Rectal smooth muscle tissue (tissue), 1 donor: ENCODE results near the gene DOCK4.
A peak's percentile ranks its signal among the peaks of the same experiment; 100 is the strongest.

ENCODE experiments used
- H3K27ac ChIP-seq: one replicate; pipeline ENCODE4 v1.7.0; 2013; ENCODE audit warnings: low read depth, low read length, inconsistent platforms
- H3K27me3 ChIP-seq: one replicate; pipeline ENCODE4 v1.7.0; 2013; ENCODE audit warnings: low read length; ENCODE audit not compliant: control insufficient read depth, insufficient read depth
- H3K36me3 ChIP-seq: one replicate; pipeline ENCODE4 v1.7.0; 2013; ENCODE audit warnings: low read length; ENCODE audit not compliant: control insufficient read depth, insufficient read depth
- H3K4me1 ChIP-seq: one replicate; pipeline ENCODE4 v1.7.0; 2013; ENCODE audit warnings: low read length; ENCODE audit not compliant: control insufficient read depth, insufficient read depth
- H3K4me3 ChIP-seq: one replicate; pipeline ENCODE4 v1.7.0; 2013; ENCODE audit warnings: low read length
- H3K9ac ChIP-seq: one replicate; pipeline ENCODE4 v1.7.0; 2013; ENCODE audit warnings: low read length

The DOCK4 gene

GRCh38 chr7:112213735-112214134 lies 7.5 kb upstream of the DOCK4 start:
- Histone ChIP-seq H3K4me3 (no peak overlapping the region), H3K9ac (no peak overlapping the region), H3K27ac (no peak overlapping the region), H3K27me3 (no peaks in the 10 kb centered on the region), H3K36me3 (no peaks in the 10 kb centered on the region), H3K4me1 (peaks cover 2% of the 10 kb centered on the region)

GRCh38 chr7:112212571-112212970 lies 6.4 kb upstream of the DOCK4 start:
- Histone ChIP-seq H3K27ac (no peak overlapping the region), H3K27me3 (no peaks in the 10 kb centered on the region), H3K9ac (no peak overlapping the region), H3K4me1 (peaks cover 2% of the 10 kb centered on the region), H3K4me3 (no peak overlapping the region), H3K36me3 (no peaks in the 10 kb centered on the region)

GRCh38 chr7:112211348-112211907 lies 5.2 kb upstream of the DOCK4 start:
- H3K9ac ChIP-seq: no peak overlapping the region
- peaks cover 2% of the 10 kb centered on the region for H3K4me1 ChIP-seq
- H3K36me3 ChIP-seq: no peaks in the 10 kb centered on the region
- no peak overlapping the region for H3K27ac ChIP-seq
- H3K27me3 ChIP-seq: no peaks in the 10 kb centered on the region
- H3K4me3 ChIP-seq: no peak overlapping the region

- Histone ChIP-seq H3K4me1 (peaks cover 2% of the 10 kb centered on the region), H3K27me3 (no peaks in the 10 kb centered on the region), H3K36me3 (no peaks in the 10 kb centered on the region), H3K9ac (no peak overlapping the region), H3K27ac (no peak overlapping the region), H3K4me3 (no peak overlapping the region)
Observed at GRCh38 chr7:112207765-112208164, 1.6 kb upstream of the DOCK4 start.

DNA sequence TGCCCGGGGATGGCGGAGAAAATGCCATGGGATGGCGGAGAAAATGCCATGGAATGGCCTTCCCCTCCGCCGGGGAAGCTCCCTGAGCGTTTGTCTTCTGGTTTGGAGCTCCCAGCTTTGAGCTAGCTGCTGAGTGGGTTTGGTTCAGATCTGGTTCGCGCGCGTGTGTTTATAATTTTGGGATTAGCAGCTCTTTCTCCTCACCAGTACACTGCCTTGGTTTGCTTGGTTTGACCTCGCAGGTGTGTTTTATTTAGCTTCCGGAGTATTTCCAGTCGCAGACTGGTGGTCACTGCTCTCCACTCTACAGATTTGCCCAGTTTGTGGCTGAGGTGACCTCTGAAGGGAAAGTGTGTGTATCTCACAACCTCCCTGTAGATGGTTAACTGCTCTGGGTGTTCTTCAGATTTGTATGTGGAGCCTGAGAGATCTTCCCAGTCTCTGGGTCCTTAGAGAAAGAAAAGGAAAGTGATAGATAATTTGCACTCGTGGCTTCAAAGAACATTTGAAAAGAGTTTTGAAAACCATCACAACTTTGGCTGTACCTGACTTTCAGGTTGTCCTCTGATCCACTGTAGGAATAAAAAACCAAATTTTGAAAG lies 893 bp upstream of the DOCK4 start:
- H3K36me3 ChIP-seq: no peaks in the 10 kb centered on the region
- H3K9ac ChIP-seq: peak overlapping the region; percentile 92
- peak overlapping the region; percentile 68 for H3K27ac ChIP-seq
- H3K4me1 ChIP-seq: peaks cover 2% of the 10 kb centered on the region
- H3K4me3 ChIP-seq: peak overlapping the region; percentile 97
- no peaks in the 10 kb centered on the region for H3K27me3 ChIP-seq

DNA sequence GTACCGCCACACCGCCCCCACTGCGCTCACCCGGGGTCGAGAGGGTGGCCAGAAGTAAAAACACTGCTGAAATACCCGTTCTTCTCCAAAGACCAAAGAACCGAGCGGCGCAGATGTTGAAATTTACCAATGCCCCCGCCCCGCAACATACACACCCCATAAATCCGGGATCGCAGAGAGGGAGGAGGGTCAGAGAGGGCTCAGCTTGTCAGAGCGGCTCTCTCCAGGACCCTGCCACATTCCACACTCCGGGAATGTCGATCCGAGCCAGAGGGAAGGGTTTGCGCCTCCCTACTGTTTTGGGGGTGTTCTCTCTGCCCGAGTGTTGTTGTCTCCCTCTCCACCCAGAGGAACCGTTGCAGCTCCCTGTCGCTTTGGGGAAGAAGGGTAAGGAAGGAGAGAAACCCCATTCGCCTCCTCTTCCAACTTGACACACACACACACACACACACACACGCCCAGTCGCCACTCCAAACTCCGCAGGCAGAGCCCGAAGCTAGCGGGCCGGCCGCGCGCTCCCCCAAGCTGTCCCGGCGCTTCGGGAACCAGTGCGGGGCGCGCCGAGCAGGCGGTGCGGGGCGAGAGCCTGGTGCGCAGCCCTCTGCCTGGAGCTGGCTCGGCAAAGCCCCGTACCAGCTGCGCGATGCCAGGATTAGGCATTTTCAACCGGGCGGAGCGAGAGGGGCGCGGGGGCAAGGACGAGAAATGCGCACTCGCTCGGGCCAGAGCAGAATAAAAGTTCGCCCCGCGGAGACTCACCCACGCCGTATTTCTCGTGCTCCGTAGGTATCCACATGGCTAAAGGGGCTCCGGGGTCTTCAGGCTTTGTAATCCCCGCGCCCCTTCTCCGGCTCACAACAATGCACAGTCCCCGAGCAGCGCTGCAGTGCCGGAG lies 609 bp downstream of the DOCK4 start:
- peak overlapping the region; percentile 8 for H3K9ac ChIP-seq
- peak overlapping the region; percentile 97 for H3K4me3 ChIP-seq
- H3K36me3 ChIP-seq: no peaks in the 10 kb centered on the region
- H3K27me3 ChIP-seq: no peaks in the 10 kb centered on the region
- H3K27ac ChIP-seq: peak overlapping the region; percentile 80
- H3K4me1 ChIP-seq: no peaks in the 10 kb centered on the region

- Histone ChIP-seq H3K36me3 (no peaks in the 10 kb centered on the region), H3K9ac (no peak overlapping the region), H3K4me3 (peak overlapping the region; percentile 97), H3K27me3 (no peaks in the 10 kb centered on the region), H3K4me1 (no peaks in the 10 kb centered on the region), H3K27ac (peak overlapping the region; percentile 80)
Observed at GRCh38 chr7:112204499-112205342, 1.5 kb downstream of the DOCK4 start.

GRCh38 chr7:112203365-112203739 lies 2.8 kb downstream of the DOCK4 start:
- no peak overlapping the region for H3K27ac ChIP-seq
- no peaks in the 10 kb centered on the region for H3K36me3 ChIP-seq
- no peak overlapping the region for H3K4me3 ChIP-seq
- H3K9ac ChIP-seq: no peak overlapping the region
- H3K27me3 ChIP-seq: no peaks in the 10 kb centered on the region
- H3K4me1 ChIP-seq: no peaks in the 10 kb centered on the region

GRCh38 chr7:112202816-112203215 lies 3.4 kb downstream of the DOCK4 start:
- Histone ChIP-seq H3K9ac (no peak overlapping the region), H3K36me3 (no peaks in the 10 kb centered on the region), H3K27me3 (no peaks in the 10 kb centered on the region), H3K27ac (no peak overlapping the region), H3K4me1 (no peaks in the 10 kb centered on the region), H3K4me3 (no peak overlapping the region)

DNA sequence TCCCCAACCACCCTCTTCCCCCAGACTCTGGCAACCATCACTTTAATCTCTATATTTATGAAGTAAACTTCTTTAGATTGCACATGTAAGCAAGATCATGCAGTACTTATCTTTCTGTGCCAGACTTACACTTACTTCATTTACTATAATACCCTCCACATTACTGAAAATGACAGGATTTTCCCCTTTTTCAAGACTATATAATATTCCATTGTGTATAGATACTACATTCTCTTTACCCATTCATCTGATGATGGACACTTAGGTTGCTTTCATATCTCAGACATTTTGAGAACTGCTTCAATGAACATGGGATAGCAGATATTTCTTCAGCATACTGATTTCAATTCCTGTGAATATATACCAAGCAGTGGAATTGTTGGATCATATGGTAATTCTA lies 4.4 kb downstream of the DOCK4 start:
- H3K9ac ChIP-seq: no peak overlapping the region
- no peaks in the 10 kb centered on the region for H3K27me3 ChIP-seq
- H3K4me1 ChIP-seq: no peaks in the 10 kb centered on the region
- H3K36me3 ChIP-seq: no peaks in the 10 kb centered on the region
- H3K4me3 ChIP-seq: no peak overlapping the region
- H3K27ac ChIP-seq: no peak overlapping the region

- H3K36me3 ChIP-seq: no peaks in the 10 kb centered on the region
- no peak overlapping the region for H3K27ac ChIP-seq
- H3K4me3 ChIP-seq: no peak overlapping the region
- H3K9ac ChIP-seq: no peak overlapping the region
- no peaks in the 10 kb centered on the region for H3K27me3 ChIP-seq
- H3K4me1 ChIP-seq: no peaks in the 10 kb centered on the region
Observed at GRCh38 chr7:112201411-112201810, 4.8 kb downstream of the DOCK4 start.

DNA sequence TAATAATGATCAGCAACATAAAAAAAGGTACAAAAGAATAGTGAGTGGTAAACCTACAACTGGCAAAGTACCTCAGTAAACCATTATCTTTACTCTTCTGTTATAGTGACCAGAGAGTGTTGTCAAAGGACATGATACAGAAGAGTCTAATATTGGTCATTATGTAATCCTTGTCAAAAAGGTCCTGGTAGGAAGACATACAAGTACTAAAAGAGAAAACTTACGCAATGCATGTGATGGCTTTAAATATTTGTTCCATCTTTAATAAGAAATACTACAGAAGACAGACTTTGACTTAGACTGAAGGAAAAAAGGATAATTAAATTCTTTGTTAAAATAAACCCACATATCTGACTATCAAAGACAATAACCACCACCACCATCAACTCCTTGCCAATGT lies 6.5 kb downstream of the DOCK4 start:
- H3K36me3 ChIP-seq: no peaks in the 10 kb centered on the region
- H3K9ac ChIP-seq: no peak overlapping the region
- H3K4me1 ChIP-seq: no peaks in the 10 kb centered on the region
- H3K27ac ChIP-seq: no peak overlapping the region
- no peaks in the 10 kb centered on the region for H3K27me3 ChIP-seq
- no peak overlapping the region for H3K4me3 ChIP-seq
